ENCODE measurements around the gene MAP1LC3B.

The MAP1LC3B gene

GRCh38 chr16:87409781-87410180 lies 17.6 kb downstream of the MAP1LC3B start:
- no peak for DNase-seq (ENCODE audit: low read depth)

GRCh38 chr16:87410530-87410929 lies 18.4 kb downstream of the MAP1LC3B start:
- DNase-seq (ENCODE audit: low read depth): no peak

GRCh38 chr16:87410968-87411367 lies 18.8 kb downstream of the MAP1LC3B start:
- no peak for DNase-seq (ENCODE audit: low read depth)

- DNase-seq (ENCODE audit: low read depth): no peak
Observed at GRCh38 chr16:87411375-87412271, 19.5 kb downstream of the MAP1LC3B start.

- no peak for DNase-seq (ENCODE audit: low read depth)
Observed at GRCh38 chr16:87412371-87412995, 20.3 kb downstream of the MAP1LC3B start.

- no peak for DNase-seq (ENCODE audit: low read depth)
Observed at GRCh38 chr16:87412996-87413421, 20.9 kb downstream of the MAP1LC3B start.

- DNase-seq (ENCODE audit: low read depth): no peak
Observed at GRCh38 chr16:87414251-87414680, 22.1 kb downstream of the MAP1LC3B start.

GRCh38 chr16:87415441-87415840 lies 23.3 kb downstream of the MAP1LC3B start:
- no peak for DNase-seq (ENCODE audit: low read depth)

GRCh38 chr16:87416826-87417527 lies 24.8 kb downstream of the MAP1LC3B start:
- DNase-seq (ENCODE audit: low read depth): no peak

- DNase-seq (ENCODE audit: low read depth): no peak
Observed at GRCh38 chr16:87417528-87417910, 25.4 kb downstream of the MAP1LC3B start.

- DNase-seq (ENCODE audit: low read depth): no peak
Observed at GRCh38 chr16:87418216-87418615, 26.1 kb downstream of the MAP1LC3B start.

GRCh38 chr16:87418644-87419043 lies 26.5 kb downstream of the MAP1LC3B start:
- no peak for DNase-seq (ENCODE audit: low read depth)

GRCh38 chr16:87420026-87421002 lies 28.2 kb downstream of the MAP1LC3B start:
- no peak for DNase-seq (ENCODE audit: low read depth)

GRCh38 chr16:87421003-87421912 lies 29.1 kb downstream of the MAP1LC3B start:
- no peak for DNase-seq (ENCODE audit: low read depth)

- no peak for DNase-seq (ENCODE audit: low read depth)
Observed at GRCh38 chr16:87422106-87422505, 30.0 kb downstream of the MAP1LC3B start.

- no peak for DNase-seq (ENCODE audit: low read depth)
Observed at GRCh38 chr16:87423429-87423828, 31.3 kb downstream of the MAP1LC3B start.

- DNase-seq (ENCODE audit: low read depth): no peak
Observed at GRCh38 chr16:87424266-87424665, 32.1 kb downstream of the MAP1LC3B start.

GRCh38 chr16:87425941-87426340 lies 33.8 kb downstream of the MAP1LC3B start:
- DNase-seq (ENCODE audit: low read depth): no peak

GRCh38 chr16:87426423-87427215 lies 34.5 kb downstream of the MAP1LC3B start:
- no peak for DNase-seq (ENCODE audit: low read depth)

- DNase-seq (ENCODE audit: low read depth): no peak
Observed at GRCh38 chr16:87431926-87432325, 39.8 kb downstream of the MAP1LC3B start.
